ENCODE measurements around the gene PCGF6.

DNA sequence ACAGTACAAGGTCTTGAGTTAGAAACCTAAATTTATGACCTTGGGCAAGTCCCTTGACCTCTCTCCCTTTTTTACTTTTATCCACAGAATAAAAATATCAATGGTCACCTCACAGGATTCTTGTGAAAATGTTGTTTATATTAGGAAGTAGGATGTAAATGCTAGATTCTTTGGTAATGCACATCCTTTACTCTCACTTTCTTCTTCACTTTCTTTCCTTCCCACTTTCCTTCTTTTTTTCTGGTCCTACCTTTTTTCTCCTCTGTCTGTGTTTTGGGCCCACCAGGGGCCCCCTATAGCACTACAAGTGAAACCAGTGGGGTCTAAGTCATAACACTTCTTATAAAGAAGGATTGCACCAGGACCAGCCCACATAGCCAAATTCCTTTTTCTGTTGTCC is 93.1 kb downstream of the PCGF6 start:
- TF ChIP-seq CTCF (tag by site-specific recombination; IDR thresholded peaks at IDR 0.05), result no peak
- no peak for TF ChIP-seq ZNF169 (tag by site-specific recombination; IDR thresholded peaks at IDR 0.05)
